H9 (cell line): ENCODE results near the gene FRY. TPM values are rescaled to one million over a fixed set of nuclear protein-coding genes. Genes with fewer than 3 reads are reported as not detected.

Source experiments
- DNase-seq: peaks from one replicate; pipeline ENCODE4 v3.0.0-alpha.2; 2017
- H2AFZ ChIP-seq: one replicate; pipeline ENCODE4 v1.6.1; 2013; ENCODE audit warnings: mild to moderate bottlenecking, low read length, control low read depth, moderate library complexity
- H2AK5ac ChIP-seq: 2 replicates; pipeline ENCODE4 v1.6.1; 2013; ENCODE audit warnings: low read length, control low read depth, mixed read lengths; ENCODE audit not compliant: insufficient read length
- H2BK120ac ChIP-seq: one replicate; pipeline ENCODE4 v1.6.1; 2013; ENCODE audit warnings: low read depth, mild to moderate bottlenecking, low read length, control low read depth, inconsistent platforms; ENCODE audit not compliant: poor library complexity, severe bottlenecking
- H2BK12ac ChIP-seq: 2 replicates; pipeline ENCODE4 v1.6.1; 2013; ENCODE audit warnings: low read length, control low read depth, mixed read lengths, low read depth; ENCODE audit not compliant: insufficient read length
- H2BK15ac ChIP-seq: 2 replicates; pipeline ENCODE4 v1.6.1; 2013; ENCODE audit warnings: low read depth, low read length, control low read depth
- H2BK20ac ChIP-seq: one replicate; pipeline ENCODE4 v1.6.1; 2013; ENCODE audit warnings: low read depth, mild to moderate bottlenecking, low read length, control low read depth, inconsistent platforms; ENCODE audit not compliant: poor library complexity, severe bottlenecking
- H2BK5ac ChIP-seq: 2 replicates; pipeline ENCODE4 v1.6.1; 2013; ENCODE audit warnings: low read length, control low read depth, mixed read lengths; ENCODE audit not compliant: insufficient read length
- H3K14ac ChIP-seq: 2 replicates; pipeline ENCODE4 v1.6.1; 2013; ENCODE audit warnings: low read length, control low read depth; ENCODE audit not compliant: insufficient read depth
- H3K18ac ChIP-seq: 2 replicates; pipeline ENCODE4 v1.6.1; 2013; ENCODE audit warnings: low read depth, mild to moderate bottlenecking, mixed read lengths, low read length, control low read depth; ENCODE audit not compliant: insufficient read length
- H3K23ac ChIP-seq: 2 replicates; pipeline ENCODE4 v1.6.1; 2013; ENCODE audit warnings: low read length, control low read depth, mixed read lengths, low read depth; ENCODE audit not compliant: insufficient read length
- H3K23me2 ChIP-seq: 2 replicates; pipeline ENCODE4 v1.6.1; 2013; ENCODE audit warnings: low read depth, mild to moderate bottlenecking, mixed read lengths, low read length, control low read depth; ENCODE audit not compliant: insufficient read length, poor library complexity, severe bottlenecking
- H3K27ac ChIP-seq: 2 replicates; pipeline ENCODE4 v1.5.1; 2013; ENCODE audit warnings: low read length, control low read depth, mixed read lengths, low read depth; ENCODE audit not compliant: insufficient read length
- H3K27me3 ChIP-seq: 2 replicates; pipeline ENCODE4 v1.6.1; 2013; ENCODE audit warnings: low read length, control low read depth, inconsistent platforms; ENCODE audit not compliant: insufficient read depth
- H3K4ac ChIP-seq: 2 replicates; pipeline ENCODE4 v1.6.1; 2013; ENCODE audit warnings: low read depth, mild to moderate bottlenecking, control low read depth, inconsistent platforms, low read length, moderate library complexity
- H3K4me1 ChIP-seq: 2 replicates; pipeline ENCODE4 v1.6.1; 2013; ENCODE audit warnings: low read length, control low read depth, inconsistent platforms; ENCODE audit not compliant: insufficient read depth
- H3K4me2 ChIP-seq: 2 replicates; pipeline ENCODE4 v1.6.1; 2013; ENCODE audit warnings: low read length, control low read depth, mixed read lengths; ENCODE audit not compliant: insufficient read length, insufficient read depth
- H3K56ac ChIP-seq: 2 replicates; pipeline ENCODE4 v1.6.1; 2013; ENCODE audit warnings: low read depth, mild to moderate bottlenecking, mixed read lengths, low read length, control low read depth; ENCODE audit not compliant: insufficient read length
- H3K79me1 ChIP-seq: 2 replicates; pipeline ENCODE4 v1.6.1; 2013; ENCODE audit warnings: low read depth, mild to moderate bottlenecking, moderate library complexity, low read length, control low read depth, inconsistent platforms; ENCODE audit not compliant: insufficient read depth, poor library complexity, severe bottlenecking
- H3K79me2 ChIP-seq: 2 replicates; pipeline ENCODE4 v1.6.1; 2013; ENCODE audit warnings: low read length, control low read depth, inconsistent platforms; ENCODE audit not compliant: insufficient read depth
- H3K9ac ChIP-seq: 2 replicates; pipeline ENCODE4 v1.6.1; 2013; ENCODE audit warnings: low read length, control low read depth, mixed read lengths; ENCODE audit not compliant: insufficient read length; ENCODE audit errors: extremely low read depth
- H3K9me3 ChIP-seq: one replicate; pipeline ENCODE4 v1.6.1; 2013; ENCODE audit warnings: low read depth, low read length, inconsistent platforms; ENCODE audit not compliant: control insufficient read depth
- H3T11ph ChIP-seq: one replicate; pipeline ENCODE4 v1.6.1; 2013; ENCODE audit warnings: mild to moderate bottlenecking, low read length, control low read depth, inconsistent platforms
- H4K20me1 ChIP-seq: one replicate; pipeline ENCODE4 v1.6.1; 2013; ENCODE audit not compliant: control insufficient read depth, insufficient read length, insufficient read depth
- H4K5ac ChIP-seq: 2 replicates; pipeline ENCODE4 v1.6.1; 2013; ENCODE audit warnings: low read depth, mild to moderate bottlenecking, mixed read lengths, low read length, control low read depth; ENCODE audit not compliant: insufficient read length
- H4K8ac ChIP-seq: replicated peaks from 2 replicates; pipeline ENCODE4 v1.6.1; 2013; ENCODE audit warnings: low read length, control low read depth, mixed read lengths, low read depth; ENCODE audit not compliant: insufficient read length
- H4K91ac ChIP-seq: 2 replicates; pipeline ENCODE4 v1.6.1; 2013; ENCODE audit warnings: low read depth, mild to moderate bottlenecking, moderate library complexity, mixed read lengths, low read length, control low read depth; ENCODE audit not compliant: insufficient read length
- H3K27ac Mint-ChIP-seq, 3 experiments: 2 replicates in 2 of 3; 3 replicates in 1 of 3; pipeline ENCODE4 v1.8.0; 2020 to 2021; ENCODE audit warnings: mixed read lengths in 3 of 3, mild to moderate bottlenecking in 1 of 3, moderate library complexity in 1 of 3
- H3K27me3 Mint-ChIP-seq: 2 replicates; pipeline ENCODE4 v1.8.0; 2021; ENCODE audit warnings: low read depth, mild to moderate bottlenecking, moderate library complexity, mixed read lengths
- H3K36me3 Mint-ChIP-seq, 3 experiments: 2 replicates in 2 of 3; 3 replicates in 1 of 3; pipeline ENCODE4 v1.8.0; 2020 to 2021; ENCODE audit warnings: low read depth in 3 of 3, mixed read lengths in 3 of 3; ENCODE audit not compliant: insufficient read depth in 1 of 3
- H3K4me1 Mint-ChIP-seq, 2 experiments: 2 replicates each; pipeline ENCODE4 v1.8.0; 2020; ENCODE audit warnings: mixed read lengths in 2 of 2
- H3K4me3 Mint-ChIP-seq, 2 experiments: 2 replicates in 1 of 2; 3 replicates in 1 of 2; pipeline ENCODE4 v1.8.0; 2020 to 2021; ENCODE audit warnings: mild to moderate bottlenecking in 2 of 2, mixed read lengths in 2 of 2, moderate library complexity in 1 of 2
- H3K9me3 Mint-ChIP-seq, 2 experiments: 2 replicates in 1 of 2; 3 replicates in 1 of 2; pipeline ENCODE4 v1.8.0; 2020; ENCODE audit warnings: mild to moderate bottlenecking in 2 of 2, mixed read lengths in 2 of 2, moderate library complexity in 1 of 2
- CTCF ChIP-seq: fragments of 200-600 bp; sonication (generic); conservative IDR thresholded peaks from 3 replicates; pipeline ENCODE4 v1.8.0; 2021; ENCODE audit warnings: antibody characterized with exemption, mild to moderate bottlenecking
- WGBS: extraction: QIAGEN DNeasy Blood & Tissue Kit; methylation state at CpG from one replicate; pipeline ENCODE4 v1.1.7; 2013; ENCODE audit warnings: missing lambda C conversion rate, low lambda C conversion rate, mixed read lengths; ENCODE audit not compliant: insufficient read length; ENCODE audit errors: extremely low coverage; 5-methylcytosine and 5-hydroxymethylcytosine counted together
- total RNA-seq: library from RNA; stranded (reverse); gene quantifications from 2 replicates; pipeline ENCODE4 v1.2.1, GENCODE V29; 2021

Gene FRY
- total RNA-seq, 1 experiment from 2014 or later: 5.2 TPM

GRCh38 chr13:32124743-32125142 is 93.2 kb downstream of the FRY start:
- no peak overlapping the region for H3K23ac ChIP-seq
- Mint-ChIP-seq H3K9me3 (peaks cover 19 to 21% of the 10 kb centered on the region in 2 experiments), H3K27ac (no peak overlapping the region), H3K27me3 (no peaks in the 10 kb centered on the region), H3K36me3 (peaks cover 21 to 26% (median 22%) of the 10 kb centered on the region in 3 experiments), H3K4me3 (no peak overlapping the region), H3K4me1 (no peaks in the 10 kb centered on the region)
- TF ChIP-seq CTCF: no peak
- no peak overlapping the region for H4K8ac ChIP-seq
- no peaks in the 10 kb centered on the region for H3K9me3 ChIP-seq
- H3K79me2 ChIP-seq: no peaks in the 10 kb centered on the region
- no peak overlapping the region for H4K91ac ChIP-seq
- no peaks in the 10 kb centered on the region for H3K4me1 ChIP-seq
- H2AK5ac ChIP-seq: no peak overlapping the region
- WGBS: no CpG with 5 or more reads among the region's 3 CpGs
- H3K27ac ChIP-seq: no peak overlapping the region
- no peak overlapping the region for H3K14ac ChIP-seq
- no peak overlapping the region for H2BK5ac ChIP-seq
- no peak overlapping the region for H3T11ph ChIP-seq
- H3K27me3 ChIP-seq: no peaks in the 10 kb centered on the region
- H2BK20ac ChIP-seq: no peak overlapping the region
- no peaks in the 10 kb centered on the region for H3K79me1 ChIP-seq
- no peak overlapping the region for H3K56ac ChIP-seq
- H3K18ac ChIP-seq: no peak overlapping the region
- H3K23me2 ChIP-seq: no peaks in the 10 kb centered on the region
- no peak overlapping the region for H2BK12ac ChIP-seq
- no peaks in the 10 kb centered on the region for H4K20me1 ChIP-seq
- no peak overlapping the region for H2AFZ ChIP-seq
- no peak overlapping the region for H2BK15ac ChIP-seq
- H3K4ac ChIP-seq: no peak overlapping the region
- H3K4me2 ChIP-seq: no peak overlapping the region
- no peak overlapping the region for H3K9ac ChIP-seq
- no peak overlapping the region for H2BK120ac ChIP-seq
- no peak for DNase-seq
- no peak overlapping the region for H4K5ac ChIP-seq
